ENCODE data around the gene PAX7. TPM values are rescaled to one million over a fixed set of nuclear protein-coding genes. Genes with fewer than 3 reads are reported as not detected.
A peak's percentile ranks its signal among the peaks of the same experiment; 100 is the strongest.

The PAX7 gene
- total and polyA plus RNA-seq, 9 of the 15 experiments (the other 6 are each of a cell fraction or from before 2014, with no cell fraction given) = not detected

DNA sequence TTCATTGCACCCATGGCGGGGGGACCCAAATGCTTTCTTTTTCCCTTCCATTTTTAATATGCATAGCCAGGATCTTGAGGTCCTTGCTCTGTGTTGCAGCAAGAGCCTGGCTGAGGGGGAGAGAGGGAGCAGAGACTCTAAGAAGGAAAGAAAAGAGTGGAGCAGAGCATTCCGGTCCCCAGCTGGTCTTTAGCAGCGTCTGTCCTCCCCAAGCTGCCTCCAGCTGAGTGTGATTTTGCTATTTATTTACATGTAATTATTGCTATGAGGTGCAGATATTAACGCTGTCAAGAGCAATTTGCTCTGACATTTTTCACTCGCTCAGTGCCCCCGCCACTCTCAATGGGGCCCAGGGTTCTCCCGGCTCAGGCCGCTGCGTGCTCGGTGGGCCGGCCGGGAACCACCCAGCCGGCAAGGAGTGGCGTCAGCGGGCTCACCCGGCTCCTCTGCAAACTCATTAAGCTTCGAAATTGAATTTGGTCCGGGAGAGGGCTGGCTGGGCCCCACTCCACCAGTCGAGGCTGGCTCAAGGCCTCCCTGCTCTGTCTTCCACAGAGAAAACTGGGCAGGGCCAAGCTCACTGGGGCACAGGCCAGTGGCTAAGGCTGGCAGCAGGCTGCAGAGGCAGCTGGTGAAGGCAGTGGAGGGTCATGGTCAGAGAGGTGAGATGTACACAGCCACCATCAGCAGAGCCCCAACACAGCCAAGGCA lies 93.2 kb downstream of the PAX7 start:
- no TSS peak for BruUV-seq (replicated peaks)
- Histone ChIP-seq H3K36me3 (ENCODE audit: control insufficient read depth, insufficient read depth, low read length) (no peaks in the 10 kb centered on the region), H3K4me1 (replicated peaks in 1 of 2; ENCODE audit: control insufficient read depth in 2 of 2, insufficient read depth in 2 of 2, low read length in 2 of 2) (peaks cover 0 to 5% of the 10 kb centered on the region in 2 experiments; a peak in 1 of 5 replicates), H3K4me3 (no peak overlapping the region), H3K9me3 (replicated peaks; ENCODE audit: control insufficient read depth, insufficient read depth, low read depth, low read length) (no peaks in the 10 kb centered on the region), H4K20me1 (replicated peaks; ENCODE audit: control insufficient read depth, insufficient read depth, low read length) (peaks cover 14% of the 10 kb centered on the region), H3K27me3 (ENCODE audit: control insufficient read depth in 2 of 2, insufficient read depth in 2 of 2, low read length in 2 of 2) (peaks cover 32 to 88% of the 10 kb centered on the region in 2 experiments), H3K79me2 (ENCODE audit: control insufficient read depth, insufficient read depth, low read length) (no peaks in the 10 kb centered on the region), H3K4me2 (ENCODE audit: insufficient read depth, low read length) (no peak overlapping the region), H3K27ac (ENCODE audit: extremely low read depth, low read depth, low read length) (no peak overlapping the region), H3K9ac (ENCODE audit: insufficient read depth in 1 of 2, low read depth in 2 of 2, low read length in 2 of 2) (no peak overlapping the region), H3K9me1 (ENCODE audit: control insufficient read depth, insufficient read depth, low read length) (no peaks in the 10 kb centered on the region), H2AFZ (ENCODE audit: low read depth, low read length) (no peak overlapping the region)
- ChIA-PET CTCF (ENCODE audit: low intra/inter-chr PET ratio) (no interaction called here), POLR2A (interaction anchor here (0.5 to 1.9 kb wide), 6 partner anchors 8 to 28 kb away, joined by 3 to 5 read pairs (median 4); no protein-coding TSS in a partner anchor)
- no peak for ATAC-seq
- no peak for FAIRE-seq
- WGBS (ENCODE audit: insufficient coverage, low coverage, missing lambda C conversion rate) = 1% methylated on average over 19 of the region's 19 CpGs
- no peak for DNase-seq (ENCODE audit: extremely low read depth in 1 of 4, low spot score in 3 of 4)
- intact Hi-C loops (cut with micrococcal nuclease) (no loop called here), in situ Hi-C loops (cut with MboI) (no loop called here)
- TF ChIP-seq USF1 (CRISPR knock-in tag; IDR thresholded peaks at IDR 0.05) = no peak

DNA sequence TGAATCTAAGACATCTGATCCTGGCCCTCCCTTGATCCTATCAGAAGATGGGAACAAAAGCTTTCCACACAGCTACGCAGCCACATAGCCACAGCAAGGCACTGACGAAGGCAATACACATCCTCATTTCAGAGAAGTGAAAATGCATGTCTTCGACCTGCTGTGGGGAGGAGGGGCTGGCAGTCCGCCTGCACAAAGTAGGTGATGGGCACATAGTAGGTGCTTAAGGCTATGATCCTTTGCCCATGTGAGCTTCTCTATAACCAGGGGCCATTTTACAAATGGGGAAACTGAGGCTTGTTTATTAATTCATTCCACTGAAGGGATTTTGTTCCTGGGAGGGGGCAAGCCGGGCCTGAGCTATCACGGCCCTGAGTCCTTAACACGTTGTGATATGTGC lies 94.2 kb downstream of the PAX7 start:
- POLR2A ChIA-PET = interaction anchor here (0.6 to 1.9 kb wide), 5 partner anchors 8 to 93 kb away, joined by 3 to 5 read pairs (median 4); no protein-coding TSS in a partner anchor
- no peak for ATAC-seq

More for the DNA sequence above, 94.2 kb downstream of the PAX7 start:
- CTCF ChIA-PET (ENCODE audit: low intra/inter-chr PET ratio) = no interaction called here
- peaks cover 34 to 88% of the 10 kb centered on the region in 2 experiments for H3K27me3 ChIP-seq (ENCODE audit: control insufficient read depth in 2 of 2, insufficient read depth in 2 of 2, low read length in 2 of 2)
- H3K9me3 ChIP-seq (replicated peaks; ENCODE audit: control insufficient read depth, insufficient read depth, low read depth, low read length) = no peaks in the 10 kb centered on the region
- no peaks in the 10 kb centered on the region for H3K79me2 ChIP-seq (ENCODE audit: control insufficient read depth, insufficient read depth, low read length)
- no TSS peak for BruUV-seq (replicated peaks)
- no peak overlapping the region for H2AFZ ChIP-seq (ENCODE audit: low read depth, low read length)
- FAIRE-seq (no peak), DNase-seq (ENCODE audit: extremely low read depth in 1 of 4, low spot score in 3 of 4) (no peak)
- no peak overlapping the region for H3K4me3 ChIP-seq
- TF ChIP-seq DIDO1 (tag; IDR thresholded peaks at IDR 0.05; ENCODE audit: low read depth) (no peak), ZKSCAN1 (IDR thresholded peaks at IDR 0.05; ENCODE audit: low read depth, low read length) (peak; percentile 78)
- no peaks in the 10 kb centered on the region for H3K36me3 ChIP-seq (ENCODE audit: control insufficient read depth, insufficient read depth, low read length)
- under 1% methylated on average over 7 of the region's 7 CpGs for WGBS (ENCODE audit: insufficient coverage, low coverage, missing lambda C conversion rate)
- H3K4me2 ChIP-seq (ENCODE audit: insufficient read depth, low read length) = no peak overlapping the region
- H3K9me1 ChIP-seq (ENCODE audit: control insufficient read depth, insufficient read depth, low read length) = no peaks in the 10 kb centered on the region
- intact Hi-C loops (cut with micrococcal nuclease) = no loop called here
- peaks cover 13% of the 10 kb centered on the region; the same call in 1 of the 2 replicates for H4K20me1 ChIP-seq (replicated peaks; ENCODE audit: control insufficient read depth, insufficient read depth, low read length)
- H3K27ac ChIP-seq (ENCODE audit: extremely low read depth, low read depth, low read length) = no peak overlapping the region
- in situ Hi-C loops (cut with MboI) = no loop called here
- no peak overlapping the region for H3K9ac ChIP-seq (ENCODE audit: insufficient read depth in 1 of 2, low read depth in 2 of 2, low read length in 2 of 2)
- peaks cover 0 to 5% of the 10 kb centered on the region in 2 experiments; a peak in 1 of 5 replicates for H3K4me1 ChIP-seq (replicated peaks in 1 of 2; ENCODE audit: control insufficient read depth in 2 of 2, insufficient read depth in 2 of 2, low read length in 2 of 2)
